SU-DHL-6 (cell line): ENCODE results near the gene USP25.

ENCODE experiments used
- H2AFZ ChIP-seq: fragments of 200-600 bp; sonication (generic); 2 replicates; pipeline ENCODE4 v1.6.1; 2014; ENCODE audit warnings: low read depth, mild to moderate bottlenecking, moderate library complexity, mixed read lengths, antibody characterized with exemption, low read length; ENCODE audit not compliant: severe bottlenecking
- H3F3A ChIP-seq: fragments of 200-600 bp; shearing (Covaris generic); 2 replicates; pipeline ENCODE4 v1.6.0; 2016; ENCODE audit warnings: antibody characterized with exemption, mild to moderate bottlenecking; ENCODE audit not compliant: insufficient read depth
- H3K27ac ChIP-seq: fragments of 200-600 bp; sonication (generic); 2 replicates; pipeline ENCODE4 v1.5.1; 2016; ENCODE audit warnings: low read depth, mild to moderate bottlenecking, low read length, moderate library complexity, mixed read lengths
- H3K27me3 ChIP-seq: fragments of 200-600 bp; sonication (generic), shearing (Covaris generic); 2 replicates; pipeline ENCODE4 v1.6.0; 2014; ENCODE audit warnings: mild to moderate bottlenecking, low read length
- H3K36me3 ChIP-seq: fragments of 200-600 bp; sonication (generic); 2 replicates; pipeline ENCODE4 v1.6.1; 2014; ENCODE audit warnings: mild to moderate bottlenecking, low read length, mixed read lengths
- H3K4me2 ChIP-seq: fragments of 300-600, 200-600 bp; shearing (Covaris generic), sonication (generic); 2 replicates; pipeline ENCODE4 v1.6.0; 2014; ENCODE audit warnings: low read length, low read depth, mild to moderate bottlenecking; ENCODE audit not compliant: poor library complexity, severe bottlenecking
- H3K4me3 ChIP-seq: fragments of 200-600 bp; sonication (generic); 2 replicates; pipeline ENCODE4 v1.5.1; 2014; ENCODE audit warnings: antibody characterized with exemption, low read length, mild to moderate bottlenecking, mixed read lengths; ENCODE audit not compliant: insufficient read depth, poor library complexity, severe bottlenecking
- H3K79me2 ChIP-seq: fragments of 200-600 bp; sonication (generic); 2 replicates; pipeline ENCODE4 v1.6.1; 2014; ENCODE audit warnings: mild to moderate bottlenecking, low read length, moderate library complexity; ENCODE audit not compliant: insufficient read depth
- H3K9ac ChIP-seq: fragments of 200-600 bp; sonication (generic); 2 replicates; pipeline ENCODE4 v1.7.0; 2014; ENCODE audit warnings: mild to moderate bottlenecking, low read length
- H3K9me2 ChIP-seq: fragments of 200-600 bp; sonication (generic); replicated peaks from 2 replicates; pipeline ENCODE4 v1.6.1; 2014; ENCODE audit warnings: low read length; ENCODE audit not compliant: insufficient read depth
- H3K9me3 ChIP-seq: fragments of 200-600 bp; sonication (generic); 2 replicates; pipeline ENCODE4 v1.6.1; 2014; ENCODE audit warnings: low read length, mixed read lengths; ENCODE audit not compliant: insufficient read depth
- H4K20me1 ChIP-seq: fragments of 200-600 bp; sonication (generic); 2 replicates; pipeline ENCODE4 v1.6.1; 2014; ENCODE audit warnings: low read depth, mild to moderate bottlenecking, antibody characterized with exemption, low read length, moderate library complexity, mixed read lengths
- CTCF ChIP-seq: fragments of 200-600 bp; sonication (generic); IDR thresholded peaks from one replicate; pipeline ENCODE4 v1.5.1; 2017; ENCODE audit warnings: antibody characterized with exemption, mild to moderate bottlenecking, low read length, moderate library complexity; ENCODE audit not compliant: insufficient read depth, poor library complexity, severe bottlenecking
- EZH2phosphoT487 ChIP-seq: fragments of 200-600 bp; sonication (generic), shearing (Covaris generic); conservative IDR thresholded peaks from 2 replicates; pipeline ENCODE4 v1.6.1; 2018; ENCODE audit warnings: mild to moderate bottlenecking, antibody characterized with exemption, low read length, moderate library complexity, mixed read lengths

USP25 gene

DNA sequence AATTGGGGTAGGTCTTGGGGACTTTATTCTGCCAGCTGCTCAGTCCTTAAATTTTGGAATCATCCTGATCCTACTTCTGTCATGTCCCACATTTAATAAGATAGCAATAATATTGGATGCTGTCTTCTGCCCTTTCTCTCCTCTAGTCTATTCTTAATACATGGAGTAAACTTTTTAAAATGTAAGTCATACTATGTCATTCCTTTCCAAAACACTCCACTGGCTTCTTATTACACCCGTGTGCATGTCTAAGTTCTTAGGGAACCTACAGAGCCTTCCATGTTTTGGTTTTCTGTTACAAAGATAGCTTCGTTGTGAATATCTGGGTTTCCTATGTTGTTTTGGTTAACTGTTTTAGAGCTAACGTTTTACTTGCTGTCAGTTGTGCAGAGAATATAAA, 35.1 kb downstream of the USP25 start:
- no peak overlapping the region for H2AFZ ChIP-seq
- no peaks in the 10 kb centered on the region for H3K27me3 ChIP-seq
- TF ChIP-seq CTCF (no peak), EZH2phosphoT487 (no peak)
- no peaks in the 10 kb centered on the region for H3K9me3 ChIP-seq
- H3K9ac ChIP-seq, result no peak overlapping the region
- no peak overlapping the region for H3K4me3 ChIP-seq
- peaks cover 41% of the 10 kb centered on the region for H3K79me2 ChIP-seq
- H3F3A ChIP-seq, result no peaks in the 10 kb centered on the region
- H4K20me1 ChIP-seq, result no peaks in the 10 kb centered on the region
- H3K27ac ChIP-seq, result no peak overlapping the region
- H3K4me2 ChIP-seq, result no peak overlapping the region
- H3K9me2 ChIP-seq, result no peaks in the 10 kb centered on the region
- H3K36me3 ChIP-seq, result peaks cover 7% of the 10 kb centered on the region

GRCh38 chr21:15766952-15767603, 37.3 kb downstream of the USP25 start:
- peaks cover 23% of the 10 kb centered on the region for H3K79me2 ChIP-seq
- H3K9ac ChIP-seq, result no peak overlapping the region
- H3K27ac ChIP-seq, result no peak overlapping the region
- H3K4me3 ChIP-seq, result no peak overlapping the region
- H3K9me2 ChIP-seq, result no peaks in the 10 kb centered on the region
- H3K36me3 ChIP-seq, result peaks cover 7% of the 10 kb centered on the region
- no peaks in the 10 kb centered on the region for H3F3A ChIP-seq
- H2AFZ ChIP-seq, result no peak overlapping the region
- H3K4me2 ChIP-seq, result no peak overlapping the region
- H3K27me3 ChIP-seq, result no peaks in the 10 kb centered on the region
- TF ChIP-seq CTCF, result no peak
- TF ChIP-seq EZH2phosphoT487, result no peak
- H3K9me3 ChIP-seq, result no peaks in the 10 kb centered on the region
- H4K20me1 ChIP-seq, result no peaks in the 10 kb centered on the region

DNA sequence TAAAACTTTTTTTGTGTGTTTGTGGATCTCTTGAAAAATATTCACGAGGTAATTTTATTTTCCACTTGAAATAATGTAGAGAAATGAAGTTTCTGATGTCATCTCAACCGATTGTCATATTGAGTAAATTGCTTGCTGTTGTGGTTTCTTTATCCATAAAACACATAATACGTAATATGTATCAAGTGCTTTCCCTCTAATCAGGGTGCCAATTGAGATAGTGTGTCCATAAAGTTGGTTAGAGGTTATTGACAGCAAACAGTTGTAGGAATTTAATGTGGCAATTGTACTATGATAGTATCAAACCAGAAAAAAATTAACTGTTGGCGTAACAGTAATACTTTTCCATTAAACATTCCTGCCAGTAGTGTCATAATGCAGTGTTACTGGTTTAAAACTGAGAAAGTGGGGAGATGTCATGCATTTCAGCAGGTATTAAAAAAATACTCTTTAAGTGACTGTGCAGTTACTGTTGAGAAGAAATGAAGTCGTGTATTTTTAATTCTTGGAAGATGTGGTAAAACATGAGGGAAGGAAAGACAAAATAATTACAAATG, 38.3 kb downstream of the USP25 start:
- Histone ChIP-seq H2AFZ (no peak overlapping the region), H3K4me2 (no peak overlapping the region), H3K27ac (no peak overlapping the region), H3F3A (no peaks in the 10 kb centered on the region), H4K20me1 (no peaks in the 10 kb centered on the region), H3K9me2 (no peaks in the 10 kb centered on the region), H3K27me3 (no peaks in the 10 kb centered on the region), H3K9me3 (no peaks in the 10 kb centered on the region), H3K36me3 (peaks cover 7% of the 10 kb centered on the region), H3K4me3 (no peak overlapping the region), H3K79me2 (peaks cover 20% of the 10 kb centered on the region), H3K9ac (no peak overlapping the region)
- TF ChIP-seq EZH2phosphoT487, result no peak
- TF ChIP-seq CTCF, result no peak
